22Rv1 (cell line): ENCODE data around the gene SMYD3.

Experiments used
- CTCF ChIP-seq: fragments of 450-650 bp; IDR thresholded peaks from 2 replicates; pipeline ENCODE4 v1.5.1; 2017; ENCODE audit warnings: mild to moderate bottlenecking
- ZFX ChIP-seq: fragments of 450-650 bp; IDR thresholded peaks from 2 replicates; pipeline ENCODE4 v1.6.1; 2017; ENCODE audit warnings: antibody characterized with exemption, borderline replicate concordance

- TF ChIP-seq CTCF (no peak), ZFX (no peak)
Measured at GRCh38 chr1:245855846-245856730, 651.0 kb downstream of the SMYD3 start.
